Middle frontal gyrus (tissue), 1 donor: ENCODE data around the gene TSPAN4.

Experiments used
- DNase-seq: peaks from one replicate; pipeline ENCODE4 v3.0.0-alpha.2; 2015; ENCODE audit warnings: low spot score; ENCODE audit errors: extremely low spot score

The TSPAN4 gene

GRCh38 chr11:886568-886967 lies 43.9 kb downstream of the TSPAN4 start:
- DNase-seq: no peak

DNA sequence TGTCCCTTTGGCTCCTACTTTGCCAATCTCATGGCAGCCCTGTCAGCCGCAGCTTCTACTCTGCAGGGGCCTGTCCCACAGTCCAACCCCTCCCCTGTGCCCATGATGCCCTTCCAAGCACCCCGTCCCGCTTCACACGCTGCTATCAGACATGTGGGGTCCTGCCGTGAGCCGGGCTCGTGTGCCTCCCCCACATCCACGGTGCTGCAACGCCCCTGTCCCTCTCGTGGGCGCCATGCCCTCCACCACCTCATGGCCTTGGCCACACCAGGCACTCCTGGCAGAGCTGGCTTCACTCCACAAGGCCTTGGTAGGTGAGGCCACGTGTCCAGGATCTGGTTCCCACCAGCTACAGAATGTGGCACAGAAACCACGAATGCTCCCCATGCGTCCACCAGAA lies 44.9 kb downstream of the TSPAN4 start:
- DNase-seq: no peak

DNA sequence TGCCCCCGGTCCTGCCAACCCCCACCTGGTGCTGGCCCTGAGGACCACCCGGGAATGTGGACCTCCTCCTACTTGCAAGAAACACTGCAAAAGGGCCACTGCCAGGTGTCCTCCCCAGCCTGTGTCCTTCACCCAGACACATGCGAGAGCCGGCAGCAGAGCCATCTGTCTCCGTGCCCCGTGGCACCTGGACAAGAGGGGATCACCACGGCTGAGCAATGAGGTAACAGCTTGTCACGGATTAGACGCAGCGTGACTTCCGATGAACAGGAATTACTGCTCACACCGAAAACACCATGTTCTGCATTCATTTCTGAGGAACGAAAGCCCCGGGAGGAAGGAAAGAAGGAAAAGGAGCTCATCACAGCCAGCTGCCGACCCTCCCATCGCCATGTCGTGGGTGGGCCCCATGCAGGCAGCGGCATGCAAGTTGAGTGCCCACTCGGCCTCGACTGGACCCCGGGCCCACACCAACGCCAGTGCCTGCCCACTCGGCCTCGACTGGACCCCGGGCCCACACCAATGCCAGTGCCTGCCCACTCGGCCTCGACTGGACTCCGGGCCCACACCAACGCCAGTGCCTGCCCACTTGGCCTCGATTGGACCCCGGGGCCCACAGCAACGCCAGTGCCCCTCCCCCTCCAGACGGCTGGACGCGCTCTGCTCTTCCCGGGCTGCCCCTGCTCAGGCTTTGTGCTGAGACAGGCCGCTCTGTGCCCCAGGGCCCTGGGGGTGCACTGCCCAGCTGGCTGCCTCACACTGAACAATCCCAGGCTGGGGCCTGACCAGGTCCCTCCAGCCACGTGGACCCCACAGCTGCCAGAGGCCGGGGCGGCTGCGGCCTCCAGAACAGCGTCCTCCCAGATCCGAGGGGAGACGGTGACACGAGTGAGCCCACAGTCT lies 45.9 kb downstream of the TSPAN4 start:
- DNase-seq: no peak

DNA sequence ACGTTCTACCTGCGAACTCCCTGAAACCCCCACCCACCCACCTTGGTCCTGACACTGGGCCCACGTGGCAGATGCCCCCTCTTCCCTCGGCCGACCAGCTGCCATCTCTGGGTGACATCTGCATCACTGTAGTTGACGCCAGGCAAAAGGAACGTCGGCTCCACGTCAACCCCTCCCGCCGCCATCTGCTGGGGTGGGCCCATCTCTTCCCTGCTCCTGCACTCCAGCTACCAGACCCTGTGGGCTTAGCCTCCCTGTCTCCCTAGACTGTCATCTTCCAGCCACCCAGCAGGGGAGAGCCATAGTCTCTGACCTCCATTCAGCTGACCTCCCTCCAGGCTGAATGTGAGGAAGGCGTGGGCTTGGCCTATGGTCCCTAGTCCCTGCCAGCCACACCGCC lies 46.6 kb downstream of the TSPAN4 start:
- DNase-seq: no peak

- no peak for DNase-seq
These were observed 47.2 kb downstream of the TSPAN4 start for GRCh38 chr11:889687-890475.

- DNase-seq: no peak
These were observed 48.3 kb downstream of the TSPAN4 start for GRCh38 chr11:890794-891540.

DNA sequence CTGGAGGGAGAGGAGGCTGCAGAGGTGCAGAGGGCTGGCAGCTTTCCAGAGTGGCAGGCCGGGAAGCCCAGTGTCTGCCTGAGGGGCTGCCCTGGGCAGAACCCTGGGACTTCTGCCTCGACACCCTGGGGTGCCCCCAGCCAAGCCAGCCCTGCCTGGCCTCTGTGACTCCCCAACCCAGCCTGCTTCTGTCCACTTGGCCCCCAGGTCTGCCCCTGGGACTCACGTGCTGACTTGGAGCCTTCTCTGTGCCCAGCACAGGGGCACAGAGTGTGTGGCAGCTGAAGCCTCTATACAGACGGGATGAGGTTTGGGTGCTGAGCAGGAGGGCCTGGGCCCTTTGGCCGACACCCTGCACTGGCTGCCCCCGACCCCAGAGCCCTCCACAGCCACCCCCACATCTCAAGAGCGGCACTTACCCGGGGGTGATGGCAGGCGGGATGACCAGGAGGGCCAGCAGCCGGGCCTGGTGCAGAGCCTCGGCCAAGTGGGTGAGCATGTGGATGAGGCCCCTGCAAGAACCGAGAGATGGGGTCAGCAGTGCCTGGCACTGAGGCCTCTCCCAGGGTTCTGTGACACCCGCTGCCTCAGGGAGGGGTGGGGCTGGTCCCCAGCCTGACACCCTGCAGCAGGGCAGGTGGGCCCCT lies 50.5 kb downstream of the TSPAN4 start:
- DNase-seq: no peak

DNA sequence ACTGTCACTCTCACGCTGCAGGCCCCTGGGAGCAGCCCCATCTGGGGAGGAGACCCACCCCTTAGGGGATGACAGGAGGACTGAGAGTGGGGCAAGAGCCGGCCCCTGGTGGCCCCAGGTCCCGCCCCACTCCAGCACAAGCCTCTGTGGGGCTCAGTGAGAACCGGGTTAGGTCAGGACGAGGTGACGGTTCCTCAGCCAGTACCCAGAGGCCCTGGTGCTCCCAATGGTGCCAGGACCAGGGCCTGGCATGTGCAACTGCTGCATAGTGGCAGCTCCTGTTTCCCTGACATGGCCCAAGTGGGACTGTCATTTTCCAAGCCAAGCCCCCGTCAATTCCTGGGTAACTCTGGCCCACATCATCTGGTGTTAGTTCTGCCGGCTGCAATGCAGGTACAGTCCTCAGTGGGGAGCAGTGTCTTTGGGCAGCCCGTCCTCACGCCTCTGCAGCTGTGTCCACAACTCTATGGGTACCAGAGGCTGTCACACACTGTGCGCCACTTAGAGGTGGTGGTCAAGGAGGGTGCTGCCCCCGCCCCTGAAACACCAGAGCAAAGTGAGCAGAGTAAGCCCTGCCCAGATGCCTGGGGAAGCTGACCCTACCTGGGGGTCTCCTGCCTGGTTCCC lies 52.0 kb downstream of the TSPAN4 start:
- DNase-seq: no peak

- no peak for DNase-seq
These were observed 52.9 kb downstream of the TSPAN4 start for GRCh38 chr11:895331-896110.

GRCh38 chr11:897253-898142 lies 54.8 kb downstream of the TSPAN4 start:
- no peak for DNase-seq

DNA sequence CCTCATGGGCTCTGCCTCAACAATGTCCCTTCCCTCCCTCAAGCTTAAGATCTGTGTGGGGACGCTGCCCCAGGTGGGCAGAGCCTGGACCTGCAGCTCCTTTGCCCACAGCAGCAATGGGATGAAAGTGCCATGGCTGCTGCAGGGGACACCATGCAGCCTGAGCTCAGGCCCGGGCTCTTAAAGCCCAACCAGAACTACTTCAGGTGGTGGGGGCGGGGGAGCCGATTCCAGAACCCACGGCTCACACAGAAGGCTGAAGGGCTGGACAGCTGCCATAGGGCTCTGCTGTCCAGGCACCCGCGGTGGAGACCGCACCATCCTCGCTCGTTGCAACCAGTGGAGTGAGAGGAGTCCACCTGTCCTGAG lies 55.5 kb downstream of the TSPAN4 start:
- DNase-seq: no peak

DNA sequence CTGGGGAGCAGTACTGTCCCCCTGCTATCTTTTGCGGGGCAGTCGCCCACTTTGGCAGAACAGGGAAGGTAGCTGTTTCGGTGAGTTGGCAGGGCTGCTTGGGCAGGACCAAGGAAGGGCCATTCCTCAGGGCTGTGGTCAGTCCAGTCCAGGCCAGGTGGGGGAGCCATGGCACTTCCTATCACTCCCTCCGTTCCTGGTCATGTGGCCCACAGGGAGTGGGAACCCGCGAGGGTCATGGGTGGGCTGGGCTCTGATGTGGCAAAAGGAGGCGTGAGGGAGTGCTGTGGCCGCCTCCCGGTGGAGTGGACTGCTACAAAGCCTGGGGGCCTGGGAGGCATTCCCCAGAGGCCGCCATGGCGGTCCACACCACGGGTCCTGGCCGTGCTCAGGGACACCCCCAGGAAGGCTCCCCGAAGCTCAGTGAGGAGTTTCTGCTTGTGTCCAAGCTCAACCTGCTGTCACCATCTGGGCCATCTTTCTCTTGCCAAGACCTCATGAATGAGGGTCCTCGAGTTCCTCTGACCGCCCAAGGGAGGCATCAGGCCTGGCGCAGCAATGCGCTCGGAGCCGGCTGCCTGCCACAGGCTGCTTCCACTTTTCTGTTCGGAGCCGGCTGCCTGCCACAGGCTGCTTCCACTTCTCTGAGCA lies 56.0 kb downstream of the TSPAN4 start:
- DNase-seq: no peak

- DNase-seq: no peak
These were observed 57.1 kb downstream of the TSPAN4 start for GRCh38 chr11:899724-900123.

GRCh38 chr11:900545-900944 lies 57.9 kb downstream of the TSPAN4 start:
- DNase-seq: no peak

GRCh38 chr11:901452-902061 lies 58.9 kb downstream of the TSPAN4 start:
- DNase-seq: no peak

- no peak for DNase-seq
These were observed 61.7 kb downstream of the TSPAN4 start for GRCh38 chr11:904380-904779.

- DNase-seq: no peak
These were observed 63.3 kb downstream of the TSPAN4 start for GRCh38 chr11:905952-906351.

GRCh38 chr11:907668-908067 lies 65.0 kb downstream of the TSPAN4 start:
- DNase-seq: no peak
